ENCODE results near the gene ALK.

The ALK gene

GRCh38 chr2:29443627-29444026 lies 477.8 kb downstream of the ALK start:
- DNase-seq (ENCODE audit: low read depth): no peak

DNA sequence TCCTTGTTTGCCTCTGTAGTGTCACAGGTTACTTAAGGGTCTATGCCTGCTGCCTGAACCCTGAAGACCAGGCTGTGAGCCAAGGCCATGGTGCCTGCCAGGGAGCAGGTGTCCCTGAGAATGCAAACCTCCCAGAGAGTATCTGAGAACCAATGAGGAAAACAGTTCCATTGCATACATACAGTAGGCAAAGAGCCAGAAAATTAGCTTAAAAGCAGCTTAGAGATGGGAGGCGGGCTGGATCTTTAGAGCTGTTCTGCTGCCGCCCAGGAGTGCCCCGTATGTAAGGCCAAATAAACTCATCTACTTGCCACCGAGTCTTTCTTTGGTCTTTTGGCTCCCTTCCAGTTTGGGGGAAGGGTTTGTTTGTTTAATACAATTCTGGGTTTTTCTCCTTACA lies 478.2 kb downstream of the ALK start:
- TF ChIP-seq, protein P1, sequence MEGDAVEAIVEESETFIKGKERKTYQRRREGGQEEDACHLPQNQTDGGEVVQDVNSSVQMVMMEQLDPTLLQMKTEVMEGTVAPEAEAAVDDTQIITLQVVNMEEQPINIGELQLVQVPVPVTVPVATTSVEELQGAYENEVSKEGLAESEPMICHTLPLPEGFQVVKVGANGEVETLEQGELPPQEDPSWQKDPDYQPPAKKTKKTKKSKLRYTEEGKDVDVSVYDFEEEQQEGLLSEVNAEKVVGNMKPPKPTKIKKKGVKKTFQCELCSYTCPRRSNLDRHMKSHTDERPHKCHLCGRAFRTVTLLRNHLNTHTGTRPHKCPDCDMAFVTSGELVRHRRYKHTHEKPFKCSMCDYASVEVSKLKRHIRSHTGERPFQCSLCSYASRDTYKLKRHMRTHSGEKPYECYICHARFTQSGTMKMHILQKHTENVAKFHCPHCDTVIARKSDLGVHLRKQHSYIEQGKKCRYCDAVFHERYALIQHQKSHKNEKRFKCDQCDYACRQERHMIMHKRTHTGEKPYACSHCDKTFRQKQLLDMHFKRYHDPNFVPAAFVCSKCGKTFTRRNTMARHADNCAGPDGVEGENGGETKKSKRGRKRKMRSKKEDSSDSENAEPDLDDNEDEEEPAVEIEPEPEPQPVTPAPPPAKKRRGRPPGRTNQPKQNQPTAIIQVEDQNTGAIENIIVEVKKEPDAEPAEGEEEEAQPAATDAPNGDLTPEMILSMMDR (IDR thresholded peaks at IDR 0.05; ENCODE audit: insufficient read depth, low read depth, low read length, missing control alignments): no peak
- H3K4me3 ChIP-seq (ENCODE audit: low read depth, low read length): no peak overlapping the region
- no peak for DNase-seq (ENCODE audit: low read depth)

More at GRCh38 chr2:29443627-29444026, 477.8 kb downstream of the ALK start:
- H3K4me3 ChIP-seq (ENCODE audit: low read depth, low read length): no peak overlapping the region
- TF ChIP-seq, protein P1 (IDR thresholded peaks at IDR 0.05; ENCODE audit: insufficient read depth, low read depth, low read length, missing control alignments): no peak

GRCh38 chr2:29440921-29441623 lies 480.3 kb downstream of the ALK start:
- TF ChIP-seq, protein P1 (IDR thresholded peaks at IDR 0.05; ENCODE audit: insufficient read depth, low read depth, low read length, missing control alignments): no peak

GRCh38 chr2:29433920-29434319 lies 487.5 kb downstream of the ALK start:
- no peak overlapping the region for H3K4me3 ChIP-seq (ENCODE audit: low read depth, low read length)

More at GRCh38 chr2:29440921-29441623, 480.3 kb downstream of the ALK start:
- DNase-seq (ENCODE audit: low read depth): no peak
- H3K4me3 ChIP-seq (ENCODE audit: low read depth, low read length): no peak overlapping the region

DNA sequence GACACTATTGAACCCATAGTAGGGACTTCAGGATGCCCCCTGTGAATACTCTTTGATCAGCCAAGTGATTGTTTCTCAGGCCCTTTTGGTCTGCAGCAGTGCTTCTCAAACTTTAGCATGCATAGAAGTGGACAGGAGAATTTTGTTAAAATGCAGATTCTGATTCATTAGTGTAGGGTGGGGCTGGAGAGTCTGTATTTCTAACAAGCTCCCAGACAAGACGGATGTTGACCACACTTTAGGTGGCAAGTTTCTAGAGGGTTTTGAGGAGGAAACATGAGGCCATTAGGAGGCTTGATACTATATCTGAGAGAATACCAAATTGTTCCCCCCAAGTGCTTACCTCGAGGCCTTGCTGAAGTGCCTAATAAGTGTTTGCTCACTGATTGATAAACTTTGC lies 488.3 kb downstream of the ALK start:
- DNase-seq (ENCODE audit: low read depth): no peak
- H3K4me3 ChIP-seq (ENCODE audit: low read depth, low read length): no peak overlapping the region
- TF ChIP-seq, protein P1 (IDR thresholded peaks at IDR 0.05; ENCODE audit: insufficient read depth, low read depth, low read length, missing control alignments): no peak

More at GRCh38 chr2:29433920-29434319, 487.5 kb downstream of the ALK start:
- TF ChIP-seq, protein P1 (IDR thresholded peaks at IDR 0.05; ENCODE audit: insufficient read depth, low read depth, low read length, missing control alignments): no peak
- DNase-seq (ENCODE audit: low read depth): no peak

DNA sequence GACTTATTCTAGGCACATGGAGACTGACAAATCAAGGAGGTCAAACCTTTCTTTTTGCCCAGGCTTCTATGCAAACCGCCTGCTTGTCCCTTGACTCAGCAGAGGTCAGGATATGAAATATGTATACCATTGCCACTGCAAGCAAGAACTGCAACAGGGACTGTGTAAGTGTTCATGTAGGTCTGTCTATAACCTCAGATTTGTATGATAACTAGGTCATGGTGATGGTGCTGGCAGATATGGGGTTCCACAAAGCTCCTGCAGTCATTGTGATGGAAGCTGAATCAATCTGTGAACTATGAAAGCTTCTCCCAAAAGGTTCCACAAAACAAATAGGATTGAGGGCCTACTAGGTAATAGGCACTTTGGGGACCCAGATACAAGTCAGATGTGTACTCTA lies 489.9 kb downstream of the ALK start:
- DNase-seq (ENCODE audit: low read depth): no peak
- TF ChIP-seq, protein P1 (IDR thresholded peaks at IDR 0.05; ENCODE audit: insufficient read depth, low read depth, low read length, missing control alignments): no peak
- H3K4me3 ChIP-seq (ENCODE audit: low read depth, low read length): no peak overlapping the region

Measured in GM12865 (cell line).